Naive B cell (primary cell): ENCODE results near the gene RAF1. TPM values are rescaled to one million over a fixed set of nuclear protein-coding genes. Genes with fewer than 3 reads are reported as not detected.
"Not testable (repeated sequence)": the region's sequence is repeated elsewhere in the genome, so short reads cannot be mapped to it uniquely, and the experiment has no call there.

Experiments used
- ATAC-seq, 2 donors: fragments of 150-1000 bp; cut with Tn5 transposase; 2 replicates each; pipeline ENCODE4 v1.10.0; 2021; ENCODE audit warnings: low read depth in 2 of 2, mild to moderate bottlenecking in 2 of 2, moderate library complexity in 2 of 2
- DNase-seq: peaks from one replicate; pipeline ENCODE4 v3.0.0; 2022
- H3K27ac Mint-ChIP-seq, 6 donors: one replicate each; pipeline ENCODE4 v1.8.0; 2020 to 2022; ENCODE audit warnings: mild to moderate bottlenecking in 6 of 6, mixed read lengths in 6 of 6, moderate library complexity in 5 of 6, inconsistent platforms in 2 of 6
- H3K27me3 Mint-ChIP-seq, 3 donors: one replicate each; pipeline ENCODE4 v1.8.0; 2021 to 2022; ENCODE audit warnings: mixed read lengths in 3 of 3, mild to moderate bottlenecking in 1 of 3
- H3K36me3 Mint-ChIP-seq, 2 donors: one replicate each; pipeline ENCODE4 v1.8.0; 2020 to 2022; ENCODE audit warnings: mixed read lengths in 2 of 2, inconsistent platforms in 1 of 2, mild to moderate bottlenecking in 1 of 2
- H3K4me1 Mint-ChIP-seq, 3 donors: one replicate each; pipeline ENCODE4 v1.8.0; 2020 to 2022; ENCODE audit warnings: mixed read lengths in 3 of 3, inconsistent platforms in 1 of 3, mild to moderate bottlenecking in 1 of 3, moderate library complexity in 1 of 3
- H3K4me3 Mint-ChIP-seq, 8 donors: one replicate each; pipeline ENCODE4 v1.8.0; 2020 to 2022; ENCODE audit warnings: mild to moderate bottlenecking in 8 of 8, mixed read lengths in 8 of 8, moderate library complexity in 8 of 8, inconsistent platforms in 2 of 8
- H3K9me3 Mint-ChIP-seq, 7 donors: one replicate each; pipeline ENCODE4 v1.8.0; 2020 to 2022; ENCODE audit warnings: mixed read lengths in 7 of 7, mild to moderate bottlenecking in 5 of 7, inconsistent platforms in 2 of 7, moderate library complexity in 1 of 7
- polyA plus RNA-seq, 6 donors: library from polyadenylated mRNA; unstranded; fragments of 300-500 nt; fragmentation: Illumina TruSeq; gene quantifications; one replicate each; pipeline ENCODE4 v1.2.3, GENCODE V29; 2021; ENCODE audit warnings: low read depth in 6 of 6

The RAF1 gene
- polyA plus RNA-seq, 6 donors from 2014 or later = 44.3 to 69.2 (median 59.5) TPM

DNA sequence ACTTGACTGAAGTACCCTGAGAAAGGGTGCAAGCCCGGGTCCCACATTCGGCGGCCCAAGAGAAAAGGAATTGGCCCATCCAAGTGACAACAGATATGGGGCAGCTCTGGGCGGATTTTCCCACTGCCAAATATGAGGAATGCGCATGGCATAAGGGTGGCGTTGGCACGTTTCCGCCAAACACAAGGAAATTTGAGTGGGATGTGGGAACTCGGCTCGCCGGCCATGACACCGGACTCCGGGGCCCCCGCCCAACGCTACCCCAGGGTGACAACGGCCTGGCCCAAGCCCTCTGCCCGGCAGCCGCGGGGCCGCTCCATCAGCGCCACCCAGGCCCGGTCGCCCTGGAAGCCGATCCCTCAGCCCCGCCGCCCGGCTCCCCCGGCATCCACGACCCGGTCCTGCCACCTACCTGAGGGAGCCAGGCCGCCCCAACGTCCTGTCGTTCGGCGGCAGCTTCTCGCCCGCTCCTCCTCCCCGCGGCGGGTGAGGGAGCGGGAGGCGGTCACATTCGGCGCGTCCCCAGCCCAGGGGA lies 449 bp downstream of the RAF1 start:
- H3K4me3 Mint-ChIP-seq = peak overlapping the region; percentile 82 to 100 (median 99)
- peak; percentile 66 to 67 for ATAC-seq
- no peak for DNase-seq
- no peaks in the 10 kb centered on the region for H3K27me3 Mint-ChIP-seq
- H3K4me1 Mint-ChIP-seq = peaks cover 21 to 44% (median 38%) of the 10 kb centered on the region in 3 donors
- no peaks in the 10 kb centered on the region for H3K9me3 Mint-ChIP-seq
- H3K36me3 Mint-ChIP-seq = peaks cover 0 to 7% of the 10 kb centered on the region in 2 donors
- peak overlapping the region; percentile 99 to 100 (median 99) for H3K27ac Mint-ChIP-seq

DNA sequence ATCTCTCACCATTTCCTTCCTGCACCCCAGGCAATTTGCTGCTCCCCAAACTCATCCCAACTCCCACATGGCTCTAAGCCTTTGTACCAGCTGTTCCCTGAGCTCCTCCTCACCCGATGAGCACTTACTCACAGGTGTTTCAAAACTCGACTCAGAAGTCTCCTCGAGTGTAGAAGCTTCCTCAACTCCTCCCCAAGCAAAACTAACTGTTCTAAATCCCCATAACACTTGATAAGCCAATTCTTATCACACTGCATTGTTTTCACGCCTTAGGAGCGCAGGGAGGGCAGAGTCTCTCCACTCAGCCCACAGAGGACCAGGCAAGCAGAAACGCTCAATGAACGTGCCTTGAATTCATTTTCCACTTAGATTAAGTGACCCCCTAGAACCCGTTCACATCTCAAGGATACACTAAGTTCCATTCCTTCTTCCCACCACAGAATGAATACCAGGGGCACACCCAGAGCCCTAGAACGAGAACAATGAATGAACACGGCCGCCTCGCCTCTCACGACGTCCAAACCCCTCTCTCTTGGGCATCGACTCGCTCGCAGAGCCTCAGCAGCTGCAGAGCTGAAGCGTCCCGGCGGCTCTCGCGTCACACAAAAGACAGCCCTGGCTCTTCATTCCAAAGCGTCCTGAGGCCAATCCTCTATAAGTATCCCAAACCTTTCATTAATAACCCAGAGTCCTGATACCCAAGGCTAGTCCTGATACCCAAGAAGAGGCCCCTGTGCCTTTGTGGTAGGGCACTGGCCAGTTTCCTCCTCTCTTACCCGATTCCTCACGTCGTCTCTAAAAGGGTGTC lies 1.1 kb downstream of the RAF1 start:
- H3K4me1 Mint-ChIP-seq = peaks cover 25 to 50% (median 42%) of the 10 kb centered on the region in 3 donors
- peak overlapping the region; percentile 82 to 100 (median 98) for H3K4me3 Mint-ChIP-seq
- H3K9me3 Mint-ChIP-seq = no peaks in the 10 kb centered on the region
- DNase-seq (peak; percentile 17), ATAC-seq (no peak)
- peak overlapping the region; percentile 89 to 100 (median 99) for H3K27ac Mint-ChIP-seq
- peaks cover 0 to 7% of the 10 kb centered on the region in 2 donors for H3K36me3 Mint-ChIP-seq
- no peaks in the 10 kb centered on the region for H3K27me3 Mint-ChIP-seq

DNA sequence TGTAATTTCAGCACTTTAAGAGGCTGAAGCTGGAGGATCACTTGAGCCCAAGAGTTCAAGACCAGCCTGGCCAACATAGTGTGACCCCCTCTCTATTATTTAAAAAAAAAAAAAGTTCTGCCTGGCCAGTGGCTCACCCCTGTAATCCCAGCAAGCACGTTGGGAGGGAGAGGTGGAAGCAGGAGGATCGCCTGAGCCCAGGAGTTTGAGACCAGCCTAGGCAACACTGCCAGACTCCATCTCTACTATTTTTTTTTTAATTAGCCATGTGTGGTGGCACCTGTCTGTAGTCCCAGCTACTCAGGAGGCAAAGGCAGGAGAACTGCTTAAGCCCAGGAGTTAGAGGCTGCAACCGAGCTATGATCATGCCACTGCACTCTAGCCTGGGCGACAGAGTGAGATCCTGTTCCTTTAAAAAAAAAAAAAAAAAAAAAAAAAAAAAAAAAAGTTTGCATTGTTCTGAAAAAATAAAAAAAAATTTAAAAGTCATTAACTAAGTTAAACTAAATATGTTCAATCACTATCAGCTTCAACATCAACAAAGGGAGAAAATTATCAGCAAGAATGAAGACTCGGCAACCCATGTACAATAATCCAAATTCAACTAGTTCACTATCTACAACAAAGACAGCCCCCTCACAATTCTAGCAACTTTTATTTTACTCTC lies 1.9 kb downstream of the RAF1 start:
- no peak for DNase-seq
- peak overlapping the region; percentile 82 to 100 (median 98) for H3K4me3 Mint-ChIP-seq
- no peaks in the 10 kb centered on the region for H3K27me3 Mint-ChIP-seq
- no peak for ATAC-seq
- H3K36me3 Mint-ChIP-seq = peaks cover 0 to 7% of the 10 kb centered on the region in 2 donors
- peaks cover 29 to 54% (median 47%) of the 10 kb centered on the region in 3 donors for H3K4me1 Mint-ChIP-seq
- H3K9me3 Mint-ChIP-seq = no peaks in the 10 kb centered on the region
- H3K27ac Mint-ChIP-seq = peak overlapping the region; percentile 89 to 100 (median 99)

DNA sequence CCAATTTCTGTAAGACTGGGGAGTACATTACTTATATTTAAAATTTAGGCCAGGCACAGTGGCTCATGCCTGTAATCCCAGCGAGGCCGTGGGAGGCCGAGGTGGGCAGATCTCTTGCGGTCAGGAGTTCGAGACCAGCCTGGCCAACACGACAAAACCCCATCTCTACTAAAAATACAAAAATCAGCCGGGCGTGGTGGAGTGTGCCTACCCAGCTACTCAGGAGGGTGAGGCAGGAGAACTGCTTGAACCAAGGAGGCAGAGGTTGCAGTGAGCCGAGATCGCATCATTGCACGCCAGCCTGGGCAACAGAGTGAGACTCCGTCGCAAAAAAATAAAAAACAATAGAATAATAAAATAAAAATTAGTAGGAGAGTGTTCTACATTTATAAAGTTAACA lies 2.5 kb downstream of the RAF1 start:
- H3K4me3 Mint-ChIP-seq = peak overlapping the region in 6 of 8 donors; percentile 15 to 76 (median 42)
- H3K36me3 Mint-ChIP-seq, H3K9me3 Mint-ChIP-seq, H3K27ac Mint-ChIP-seq, ATAC-seq, H3K27me3 Mint-ChIP-seq, DNase-seq: not testable (repeated sequence)
- H3K4me1 Mint-ChIP-seq = peaks cover 34 to 61% (median 54%) of the 10 kb centered on the region in 3 donors

DNA sequence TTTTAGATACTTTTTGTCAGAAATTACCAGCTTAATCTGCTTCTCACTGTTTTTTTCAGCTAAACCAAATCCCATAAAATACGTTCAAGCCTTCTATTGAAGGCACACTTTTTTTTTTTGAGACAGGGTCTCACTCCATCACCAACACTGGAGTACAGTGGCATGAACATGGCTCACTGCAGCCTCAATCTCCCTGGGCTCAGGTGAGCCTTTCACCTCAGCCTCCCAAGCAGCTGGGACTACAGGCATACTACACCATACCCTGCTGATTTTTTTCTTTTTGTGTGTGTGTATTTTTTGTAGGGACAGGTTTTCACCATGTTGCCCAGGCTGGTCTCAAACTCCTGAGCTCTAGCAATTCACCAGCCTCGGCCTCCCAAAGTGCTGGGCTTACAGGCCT lies 3.7 kb downstream of the RAF1 start:
- Mint-ChIP-seq H3K4me1 (peaks cover 41 to 70% (median 62%) of the 10 kb centered on the region in 3 donors), H3K27ac (peak overlapping the region in 2 of 6 donors; percentile 47 to 67), H3K9me3 (no peaks in the 10 kb centered on the region), H3K27me3 (no peaks in the 10 kb centered on the region), H3K36me3 (peaks cover 0 to 7% of the 10 kb centered on the region in 2 donors), H3K4me3 (peak overlapping the region in 3 of 8 donors; percentile 40 to 56 (median 41))
- DNase-seq = no peak
- ATAC-seq = no peak

DNA sequence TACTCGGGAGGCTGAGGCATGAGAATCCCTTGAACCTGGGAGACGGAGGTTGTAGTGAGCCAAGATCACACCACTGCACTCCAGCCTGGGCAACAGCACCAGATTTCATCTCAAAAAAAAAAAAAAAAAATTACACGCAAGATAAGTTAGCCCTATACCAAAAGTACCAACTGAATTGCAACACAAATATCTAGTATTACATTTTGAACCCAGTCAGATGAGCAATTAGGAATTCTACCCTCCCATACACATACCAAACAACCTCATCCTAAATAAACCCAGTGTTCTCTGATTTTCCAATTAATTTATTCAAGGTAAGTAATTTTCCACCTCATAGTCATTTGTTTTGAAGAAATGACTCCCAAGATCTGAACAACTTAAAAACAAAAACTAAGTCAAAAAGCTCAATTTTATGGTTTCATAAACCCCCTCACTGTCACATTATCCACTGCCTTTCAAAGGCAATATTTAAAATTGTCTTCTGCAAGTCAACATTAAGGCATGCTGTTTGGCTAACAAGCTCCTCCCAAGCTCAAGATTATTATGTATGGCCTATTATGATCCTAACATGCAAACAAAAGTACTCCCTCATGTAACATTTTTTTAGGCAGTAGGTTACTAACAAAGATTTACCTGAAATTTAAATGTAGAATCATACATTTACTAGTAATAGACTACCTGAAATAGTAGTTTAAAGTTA lies 4.5 kb downstream of the RAF1 start:
- Mint-ChIP-seq H3K36me3 (peaks cover 0 to 5% of the 10 kb centered on the region in 2 donors), H3K27me3 (no peaks in the 10 kb centered on the region), H3K9me3 (no peaks in the 10 kb centered on the region), H3K27ac (peak overlapping the region in 4 of 6 donors; percentile 38 to 85 (median 70)), H3K4me3 (peak overlapping the region in 3 of 8 donors; percentile 8 to 78 (median 56)), H3K4me1 (peaks cover 41 to 65% (median 62%) of the 10 kb centered on the region in 3 donors)
- no peak for ATAC-seq
- DNase-seq = no peak

DNA sequence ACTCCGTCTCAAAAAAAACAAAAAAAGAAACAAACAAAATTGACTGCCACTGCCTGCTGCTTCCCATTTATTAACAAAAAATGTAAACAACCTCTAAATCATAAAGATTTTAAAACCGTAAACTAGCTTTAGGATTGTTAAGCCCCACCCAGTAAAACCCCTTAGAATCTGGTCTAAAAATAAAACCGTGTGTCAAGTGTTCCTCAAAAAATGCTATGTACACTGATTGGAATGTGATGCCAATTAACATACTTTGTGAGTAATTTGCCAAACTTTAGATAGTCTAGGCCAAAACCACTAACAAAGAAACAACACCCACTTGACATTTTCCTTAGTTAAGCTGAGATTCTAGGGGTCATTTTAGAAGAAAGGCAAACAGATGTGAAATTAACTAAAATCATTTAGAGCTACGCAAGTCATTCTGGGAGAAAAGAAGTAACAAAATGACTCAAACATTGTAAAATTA lies 5.3 kb downstream of the RAF1 start:
- peak overlapping the region in 1 of 6 donors; percentile 7 for H3K27ac Mint-ChIP-seq

DNA sequence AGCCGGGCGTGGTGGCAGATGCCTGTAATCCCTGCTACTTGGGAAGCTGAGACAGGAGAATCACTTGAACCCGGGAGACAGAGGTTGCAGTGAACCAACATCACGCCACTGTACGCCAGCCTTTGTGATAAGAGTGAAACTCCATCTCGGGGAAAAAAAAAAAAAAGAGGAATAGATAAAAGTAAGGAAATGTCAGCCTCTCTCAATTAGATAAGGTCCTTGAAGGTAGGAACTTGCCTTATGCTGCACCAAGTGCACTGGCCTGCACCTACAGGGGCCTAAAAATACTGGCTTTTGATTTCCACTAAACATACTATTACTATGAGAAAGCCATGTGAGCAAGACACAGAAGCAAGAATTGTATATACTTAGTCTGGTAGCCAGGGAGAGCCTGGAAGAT lies 7.1 kb downstream of the RAF1 start:
- no peak for ATAC-seq
- Mint-ChIP-seq H3K36me3 (no peaks in the 10 kb centered on the region), H3K27me3 (no peaks in the 10 kb centered on the region), H3K4me1 (peaks cover 36 to 69% (median 60%) of the 10 kb centered on the region in 3 donors), H3K9me3 (no peaks in the 10 kb centered on the region), H3K27ac (no peak overlapping the region), H3K4me3 (no peak overlapping the region)
- no peak for DNase-seq

More for the DNA sequence above, 5.3 kb downstream of the RAF1 start:
- H3K36me3 Mint-ChIP-seq = no peaks in the 10 kb centered on the region
- no peaks in the 10 kb centered on the region for H3K27me3 Mint-ChIP-seq
- H3K9me3 Mint-ChIP-seq = no peaks in the 10 kb centered on the region
- peaks cover 41 to 66% (median 58%) of the 10 kb centered on the region in 3 donors for H3K4me1 Mint-ChIP-seq
- DNase-seq = no peak
- no peak for ATAC-seq
- peak overlapping the region in 1 of 8 donors; percentile 56 for H3K4me3 Mint-ChIP-seq

DNA sequence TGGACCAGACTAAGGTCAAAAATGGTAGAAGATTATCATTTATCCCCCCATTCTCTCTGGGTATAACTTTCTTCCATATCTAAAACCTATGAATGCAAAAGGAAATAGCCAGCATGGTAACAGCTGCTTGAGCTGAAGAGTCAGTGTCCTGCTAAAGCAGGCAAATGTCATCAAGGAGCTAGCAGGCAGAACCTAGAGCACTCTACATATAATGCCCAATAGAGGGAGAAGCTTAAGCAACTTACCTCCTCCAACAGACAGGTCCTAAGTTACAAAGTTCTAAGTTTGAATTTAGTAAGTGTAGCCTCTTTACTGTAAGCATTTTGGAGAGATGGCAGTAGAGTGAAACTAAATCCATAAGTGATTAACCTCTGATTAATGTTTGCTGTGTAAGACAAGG lies 7.7 kb downstream of the RAF1 start:
- no peak for DNase-seq
- no peak for ATAC-seq
- Mint-ChIP-seq H3K4me1 (peaks cover 36 to 67% (median 64%) of the 10 kb centered on the region in 3 donors), H3K36me3 (no peaks in the 10 kb centered on the region), H3K27ac (peak overlapping the region in 2 of 6 donors; percentile 26 to 63), H3K27me3 (no peaks in the 10 kb centered on the region), H3K4me3 (peak overlapping the region in 1 of 8 donors; percentile 44), H3K9me3 (no peaks in the 10 kb centered on the region)

DNA sequence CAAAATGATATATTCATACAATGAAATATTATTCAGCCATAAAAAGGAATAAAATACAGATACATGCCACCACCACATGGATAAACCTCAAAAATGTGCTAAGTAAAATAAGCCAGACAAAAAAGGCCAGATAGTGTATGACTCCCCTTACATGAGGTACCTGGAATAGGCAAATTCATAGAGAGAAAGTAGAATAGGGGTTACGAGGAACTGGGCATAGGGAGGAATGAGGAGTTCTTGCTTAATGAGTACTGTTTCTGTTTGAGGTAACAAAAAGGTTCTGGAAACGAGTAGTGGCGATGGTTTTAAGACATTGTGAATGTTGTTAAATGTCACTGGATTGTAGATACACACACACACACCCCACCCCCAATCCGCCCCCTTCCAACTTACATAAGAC lies 8.2 kb downstream of the RAF1 start:
- Mint-ChIP-seq H3K9me3 (no peaks in the 10 kb centered on the region), H3K4me3 (no peak overlapping the region), H3K27ac (peak overlapping the region in 2 of 6 donors; percentile 18 to 52), H3K36me3 (no peaks in the 10 kb centered on the region), H3K27me3 (no peaks in the 10 kb centered on the region), H3K4me1 (peaks cover 38 to 69% (median 67%) of the 10 kb centered on the region in 3 donors)
- no peak for ATAC-seq
- no peak for DNase-seq

DNA sequence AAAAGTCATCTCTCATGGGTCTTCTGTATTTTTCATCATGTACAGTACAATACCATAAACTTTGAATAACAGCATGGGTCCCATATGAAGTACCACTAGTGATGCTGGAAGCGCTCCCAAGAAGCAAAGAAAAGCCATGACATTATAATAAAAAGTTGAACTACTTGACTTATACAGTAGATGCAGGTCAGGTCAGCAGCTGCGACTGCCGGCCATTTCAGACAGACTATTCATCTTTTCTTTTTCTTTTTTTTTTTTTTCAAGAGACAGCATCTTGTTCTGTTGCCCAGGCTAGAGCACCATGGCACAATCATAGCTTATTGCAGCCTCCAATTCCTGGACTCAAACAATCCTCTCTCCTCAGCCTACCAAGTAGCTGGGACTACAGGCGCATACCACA lies 10.2 kb downstream of the RAF1 start:
- H3K27me3 Mint-ChIP-seq = no peaks in the 10 kb centered on the region
- peak overlapping the region in 1 of 8 donors; percentile 56 for H3K4me3 Mint-ChIP-seq
- H3K36me3 Mint-ChIP-seq = no peaks in the 10 kb centered on the region
- ATAC-seq = no peak
- H3K4me1 Mint-ChIP-seq = peaks cover 34 to 68% (median 66%) of the 10 kb centered on the region in 3 donors
- peak overlapping the region in 1 of 6 donors; percentile 51 for H3K27ac Mint-ChIP-seq
- DNase-seq = no peak
- H3K9me3 Mint-ChIP-seq = no peaks in the 10 kb centered on the region

DNA sequence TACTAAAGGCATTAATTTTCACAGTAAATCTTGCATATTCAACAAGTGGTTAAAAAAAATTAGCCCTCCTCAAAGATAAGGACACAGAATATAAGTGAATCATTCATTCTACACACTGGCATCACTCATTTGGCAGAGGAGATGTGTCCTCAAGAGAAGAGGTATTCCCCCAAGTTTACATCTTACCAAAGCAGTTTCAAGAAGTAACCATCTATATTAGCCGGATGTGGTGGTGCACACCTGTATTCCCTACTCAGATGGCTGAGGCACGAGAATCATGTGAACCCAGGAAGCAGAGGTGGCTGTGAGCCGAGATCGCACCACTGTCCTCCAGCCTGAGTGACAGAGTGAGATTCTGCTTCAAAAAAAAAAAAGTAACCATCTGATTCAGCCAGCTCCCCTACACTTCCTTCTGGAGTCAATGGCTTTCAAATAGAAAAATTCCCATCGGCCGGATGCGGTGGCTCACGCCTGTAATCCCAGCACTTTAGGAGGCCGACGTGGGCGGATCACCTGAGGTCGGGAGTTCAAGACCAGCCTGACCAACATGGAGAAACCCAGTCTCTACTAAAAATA lies 15.4 kb downstream of the RAF1 start:
- Mint-ChIP-seq H3K4me3 (peak overlapping the region in 1 of 8 donors; percentile 21), H3K4me1 (peaks cover 14 to 73% (median 62%) of the 10 kb centered on the region in 3 donors), H3K27ac (peak overlapping the region in 2 of 6 donors; percentile 42 to 69), H3K9me3 (no peaks in the 10 kb centered on the region), H3K27me3 (no peaks in the 10 kb centered on the region), H3K36me3 (no peaks in the 10 kb centered on the region)
- DNase-seq = no peak
- ATAC-seq = no peak
